ENCODE results near the gene EIF4E3. TPM values are rescaled to one million over a fixed set of nuclear protein-coding genes. Genes with fewer than 3 reads are reported as not detected.

EIF4E3 gene
- total RNA-seq, 2 experiments from 2014 or later, result 56.5 to 59.4 TPM

DNA sequence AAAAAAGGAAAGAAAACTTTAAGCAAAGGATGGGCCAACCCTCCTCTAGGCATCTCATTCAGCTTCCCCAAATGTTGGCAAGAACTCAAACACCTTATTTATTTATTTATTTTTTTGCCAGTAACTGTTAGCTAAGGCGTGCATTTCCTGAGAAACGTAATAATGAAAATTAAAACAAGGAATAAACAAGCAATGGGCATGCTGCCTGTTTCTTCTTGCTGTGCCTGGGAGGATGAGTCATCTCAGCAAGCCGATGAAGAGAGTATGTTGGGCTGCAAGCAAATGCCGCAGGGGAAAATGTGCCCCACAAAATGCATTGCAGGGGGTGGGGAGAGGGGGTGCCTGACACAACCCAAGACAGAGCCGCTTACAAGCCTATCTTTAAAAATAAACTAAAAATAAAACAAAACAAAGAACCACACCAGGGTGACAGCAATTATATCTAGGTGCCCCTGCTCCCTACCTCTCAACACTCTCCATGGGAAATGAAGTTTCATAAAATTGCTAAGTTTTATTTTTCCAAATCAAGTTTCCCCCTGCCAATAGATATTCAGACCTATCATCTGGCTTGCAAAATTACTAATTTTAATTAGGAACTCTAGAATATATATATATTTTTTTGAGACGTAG, 40.3 kb downstream of the EIF4E3 start:
- H3K27ac Mint-ChIP-seq, result no peak overlapping the region
- DNase-seq (no peak), ATAC-seq (no peak)
- CTCF ChIA-PET, result interaction anchor here (1.6 kb wide), 1 partner anchor 98 kb away, joined by 4 read pairs; no protein-coding TSS in a partner anchor
- POLR2A ChIA-PET, result no interaction called here
- no peaks in the 10 kb centered on the region for H3K9me3 Mint-ChIP-seq (ENCODE audit: insufficient read depth)
- no peak overlapping the region for H3K4me3 Mint-ChIP-seq
- H3K36me3 Mint-ChIP-seq (ENCODE audit: low read depth), result peaks cover 55% of the 10 kb centered on the region
- no peaks in the 10 kb centered on the region for H3K27me3 Mint-ChIP-seq (ENCODE audit: low read depth)
- peaks cover 33% of the 10 kb centered on the region for H3K4me1 Mint-ChIP-seq (ENCODE audit: low read depth)

- H3K9me3 Mint-ChIP-seq (ENCODE audit: insufficient read depth), result no peaks in the 10 kb centered on the region
- peaks cover 33% of the 10 kb centered on the region for H3K4me1 Mint-ChIP-seq (ENCODE audit: low read depth)
- H3K4me3 Mint-ChIP-seq, result no peak overlapping the region
- ChIA-PET POLR2A (interaction anchor here (0.6 to 0.7 kb wide), 2 partner anchors 18 to 377 kb away, joined by 3 to 4 read pairs; no protein-coding TSS in a partner anchor), CTCF (interaction anchor here (1.1 to 3.7 kb wide), 3 partner anchors 10 to 97 kb away, joined by 4 to 19 read pairs (median 4); no protein-coding TSS in a partner anchor)
- no peak for DNase-seq
- H3K36me3 Mint-ChIP-seq (ENCODE audit: low read depth), result peaks cover 50% of the 10 kb centered on the region
- H3K27ac Mint-ChIP-seq, result no peak overlapping the region
- no peaks in the 10 kb centered on the region for H3K27me3 Mint-ChIP-seq (ENCODE audit: low read depth)
- no peak for ATAC-seq
These were observed 41.0 kb downstream of the EIF4E3 start for GRCh38 chr3:71684046-71684756.

DNA sequence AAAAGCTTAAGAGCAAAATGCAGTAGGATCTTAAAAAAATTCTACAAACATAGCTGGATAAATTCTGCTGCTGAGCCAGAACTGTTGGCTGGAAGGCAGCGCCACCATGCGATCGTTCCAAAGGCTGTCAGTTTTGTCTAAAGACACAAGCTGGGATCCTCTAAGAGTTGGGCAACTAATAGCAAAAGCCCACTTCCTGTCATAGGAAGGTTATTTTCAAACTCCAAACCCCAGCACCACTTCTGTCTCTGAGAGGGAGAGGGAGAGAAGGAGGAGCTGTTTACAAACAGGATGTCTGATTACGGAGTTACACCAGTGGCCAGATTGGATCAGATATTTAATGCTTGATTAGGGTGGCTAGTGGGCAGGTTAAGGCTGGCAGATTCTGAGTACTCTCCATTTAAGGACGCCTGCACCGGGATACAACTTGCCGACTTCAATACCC, 44.0 kb downstream of the EIF4E3 start:
- peak overlapping the region; percentile 30 for H3K27ac Mint-ChIP-seq
- peaks cover 17% of the 10 kb centered on the region for H3K4me1 Mint-ChIP-seq (ENCODE audit: low read depth)
- no peak overlapping the region for H3K4me3 Mint-ChIP-seq
- CTCF ChIA-PET, result interaction anchor here (0.6 to 3.7 kb wide), 21 partner anchors 9 to 1150 kb away, joined by 3 to 19 read pairs (median 5); partner anchors contain the start of gene FOXP1
- peak; percentile 52 for DNase-seq
- H3K36me3 Mint-ChIP-seq (ENCODE audit: low read depth), result peaks cover 27% of the 10 kb centered on the region
- POLR2A ChIA-PET, result interaction anchor here (0.8 kb wide), 1 partner anchor 26 kb away, joined by 3 read pairs; no protein-coding TSS in a partner anchor
- H3K27me3 Mint-ChIP-seq (ENCODE audit: low read depth), result no peaks in the 10 kb centered on the region
- ATAC-seq, result peak; percentile 67
- no peaks in the 10 kb centered on the region for H3K9me3 Mint-ChIP-seq (ENCODE audit: insufficient read depth)

- POLR2A ChIA-PET, result no interaction called here
- no peak for DNase-seq
- no peaks in the 10 kb centered on the region for H3K27me3 Mint-ChIP-seq (ENCODE audit: low read depth)
- H3K9me3 Mint-ChIP-seq (ENCODE audit: insufficient read depth), result no peaks in the 10 kb centered on the region
- H3K27ac Mint-ChIP-seq, result no peak overlapping the region
- no peak overlapping the region for H3K4me3 Mint-ChIP-seq
- H3K4me1 Mint-ChIP-seq (ENCODE audit: low read depth), result peaks cover 13% of the 10 kb centered on the region
- peaks cover 30% of the 10 kb centered on the region for H3K36me3 Mint-ChIP-seq (ENCODE audit: low read depth)
- CTCF ChIA-PET, result interaction anchor here (0.6 to 3.7 kb wide), 16 partner anchors 8 to 1149 kb away, joined by 3 to 19 read pairs (median 6); partner anchors contain the start of gene FOXP1
- ATAC-seq, result no peak
These were observed 44.6 kb downstream of the EIF4E3 start for GRCh38 chr3:71680603-71681002.

DNA sequence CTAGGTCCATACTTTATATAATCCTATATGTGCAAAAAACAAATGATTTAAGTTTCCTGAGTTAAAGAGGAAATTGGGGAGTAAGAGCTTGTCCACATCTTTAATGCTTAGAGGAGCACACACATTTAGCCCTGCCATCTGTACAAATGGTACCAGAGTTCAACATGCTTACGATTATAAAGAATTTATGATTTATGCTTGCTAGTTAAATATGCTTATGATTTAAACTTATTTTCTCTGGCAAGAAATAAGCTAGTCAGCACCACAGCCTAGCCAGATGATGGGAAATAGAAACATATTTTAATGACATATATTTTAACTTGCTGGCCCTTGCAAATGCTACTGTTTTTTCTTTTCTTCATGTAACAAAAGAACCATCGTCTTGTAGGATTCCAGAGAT, 48.3 kb downstream of the EIF4E3 start:
- no peak for DNase-seq
- peaks cover 9% of the 10 kb centered on the region for H3K4me1 Mint-ChIP-seq (ENCODE audit: low read depth)
- no peaks in the 10 kb centered on the region for H3K27me3 Mint-ChIP-seq (ENCODE audit: low read depth)
- CTCF ChIA-PET, result no interaction called here
- no peak for ATAC-seq
- no peaks in the 10 kb centered on the region for H3K9me3 Mint-ChIP-seq (ENCODE audit: insufficient read depth)
- peaks cover 16% of the 10 kb centered on the region for H3K36me3 Mint-ChIP-seq (ENCODE audit: low read depth)
- no peak overlapping the region for H3K27ac Mint-ChIP-seq
- POLR2A ChIA-PET, result no interaction called here
- no peak overlapping the region for H3K4me3 Mint-ChIP-seq

- DNase-seq (no peak), ATAC-seq (no peak)
- ChIA-PET POLR2A (no interaction called here), CTCF (interaction anchor here (1.2 kb wide), 1 partner anchor 202 kb away, joined by 3 read pairs; no protein-coding TSS in a partner anchor)
- Mint-ChIP-seq H3K27me3 (ENCODE audit: low read depth) (no peaks in the 10 kb centered on the region), H3K27ac (no peak overlapping the region), H3K4me1 (ENCODE audit: low read depth) (no peaks in the 10 kb centered on the region), H3K4me3 (no peak overlapping the region), H3K9me3 (ENCODE audit: insufficient read depth) (no peaks in the 10 kb centered on the region), H3K36me3 (ENCODE audit: low read depth) (peaks cover 7% of the 10 kb centered on the region)
These were observed 51.7 kb downstream of the EIF4E3 start for GRCh38 chr3:71673486-71673885.

DNA sequence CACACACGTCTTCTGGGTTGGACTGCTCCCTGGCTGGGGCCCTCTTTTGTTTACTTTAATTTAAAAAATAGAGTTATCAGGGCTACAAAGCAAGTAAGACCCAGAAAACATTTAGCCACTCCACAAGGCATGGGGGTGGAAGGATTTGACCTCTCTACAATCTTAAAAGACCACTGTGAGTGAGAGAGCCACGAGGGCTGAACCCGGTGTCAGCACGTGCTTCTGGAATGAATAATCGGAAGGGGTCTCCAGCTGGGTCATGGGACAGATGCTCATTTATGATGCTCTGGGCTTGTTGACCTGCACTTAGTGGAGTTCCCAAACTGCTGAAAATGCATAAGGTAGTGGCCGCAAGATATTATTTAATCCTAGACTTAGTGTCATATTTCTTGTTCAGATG, 52.4 kb downstream of the EIF4E3 start:
- no peaks in the 10 kb centered on the region for H3K27me3 Mint-ChIP-seq (ENCODE audit: low read depth)
- H3K4me1 Mint-ChIP-seq (ENCODE audit: low read depth), result no peaks in the 10 kb centered on the region
- no peak for ATAC-seq
- no peak overlapping the region for H3K4me3 Mint-ChIP-seq
- CTCF ChIA-PET, result interaction anchor here (1.2 to 1.3 kb wide), 2 partner anchors 8 to 202 kb away, joined by 3 read pairs; no protein-coding TSS in a partner anchor
- H3K9me3 Mint-ChIP-seq (ENCODE audit: insufficient read depth), result peaks cover 4% of the 10 kb centered on the region
- POLR2A ChIA-PET, result no interaction called here
- no peak for DNase-seq
- H3K36me3 Mint-ChIP-seq (ENCODE audit: low read depth), result peaks cover 7% of the 10 kb centered on the region
- no peak overlapping the region for H3K27ac Mint-ChIP-seq

GRCh38 chr3:71672340-71672739, 52.9 kb downstream of the EIF4E3 start:
- no peak for DNase-seq
- ATAC-seq, result no peak
- peaks cover 6% of the 10 kb centered on the region for H3K9me3 Mint-ChIP-seq (ENCODE audit: insufficient read depth)
- H3K4me3 Mint-ChIP-seq, result no peak overlapping the region
- ChIA-PET CTCF (interaction anchor here (1.3 kb wide), 1 partner anchor 9 kb away, joined by 3 read pairs; no protein-coding TSS in a partner anchor), POLR2A (no interaction called here)
- no peak overlapping the region for H3K27ac Mint-ChIP-seq
- peaks cover 7% of the 10 kb centered on the region for H3K36me3 Mint-ChIP-seq (ENCODE audit: low read depth)
- no peaks in the 10 kb centered on the region for H3K27me3 Mint-ChIP-seq (ENCODE audit: low read depth)
- H3K4me1 Mint-ChIP-seq (ENCODE audit: low read depth), result no peaks in the 10 kb centered on the region

DNA sequence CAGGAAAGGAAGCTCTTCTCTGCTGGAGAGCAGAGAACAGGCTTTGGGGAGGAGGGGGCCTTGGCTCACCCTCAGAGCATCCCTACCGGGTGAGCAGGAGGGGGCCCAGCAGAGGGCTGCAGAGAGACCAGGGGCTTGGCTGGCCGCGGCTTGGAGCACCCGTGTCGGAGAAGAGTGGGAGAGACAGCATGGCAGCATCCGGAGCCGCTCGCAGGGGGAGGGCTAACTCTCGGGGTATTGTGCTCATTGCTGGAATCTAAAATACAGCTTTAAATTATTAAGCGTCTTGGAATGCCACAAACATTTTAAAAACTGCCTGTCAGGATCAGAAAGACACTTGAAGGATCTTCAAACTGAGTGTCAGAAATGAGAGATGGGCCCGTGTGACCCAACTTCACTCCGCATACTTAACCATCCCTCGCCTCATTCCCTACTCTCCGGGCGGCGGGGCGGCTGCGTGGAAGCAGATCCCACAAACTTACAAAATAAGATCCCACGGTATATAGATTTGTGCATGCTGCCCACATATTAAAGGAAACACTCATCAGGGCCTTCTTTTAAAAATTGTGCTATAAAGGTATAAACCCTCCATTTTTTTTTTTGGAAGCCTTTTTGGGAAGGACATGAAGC, 53.9 kb downstream of the EIF4E3 start:
- ATAC-seq, result no peak
- H3K27ac Mint-ChIP-seq, result no peak overlapping the region

DNA sequence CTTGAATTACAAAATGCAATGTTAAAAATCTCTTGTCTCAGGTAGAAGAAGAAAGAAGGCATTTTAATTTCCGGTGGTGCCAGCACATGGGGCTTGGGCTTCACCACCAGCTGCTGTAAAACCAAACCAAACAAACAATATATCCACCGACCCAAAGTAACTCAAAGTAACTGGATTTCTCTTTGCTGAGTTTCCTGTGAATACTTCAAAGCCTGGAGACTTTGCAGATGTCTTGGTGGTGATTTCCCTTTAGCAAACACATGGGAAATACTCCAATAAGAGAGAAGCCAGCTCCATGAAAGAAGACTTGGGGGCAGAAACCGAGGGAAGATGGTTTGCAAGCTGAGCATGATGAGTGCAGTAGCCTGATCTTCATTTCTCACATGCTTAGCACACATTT, 62.6 kb downstream of the EIF4E3 start:
- Mint-ChIP-seq H3K9me3 (ENCODE audit: insufficient read depth) (peaks cover 14% of the 10 kb centered on the region), H3K4me1 (ENCODE audit: low read depth) (peaks cover 20% of the 10 kb centered on the region), H3K27ac (no peak overlapping the region), H3K36me3 (ENCODE audit: low read depth) (peaks cover 12% of the 10 kb centered on the region), H3K27me3 (ENCODE audit: low read depth) (no peaks in the 10 kb centered on the region), H3K4me3 (no peak overlapping the region)
- ATAC-seq (no peak), DNase-seq (no peak)
- POLR2A ChIA-PET, result interaction anchor here (0.6 kb wide), 1 partner anchor 29 kb away, joined by 4 read pairs; no protein-coding TSS in a partner anchor
- CTCF ChIA-PET, result interaction anchor here (0.8 to 1.5 kb wide), 5 partner anchors 9 to 77 kb away, joined by 3 to 6 read pairs (median 3); no protein-coding TSS in a partner anchor

More for the DNA sequence above, 53.9 kb downstream of the EIF4E3 start:
- Mint-ChIP-seq H3K4me1 (ENCODE audit: low read depth) (no peaks in the 10 kb centered on the region), H3K36me3 (ENCODE audit: low read depth) (peaks cover 8% of the 10 kb centered on the region), H3K27me3 (ENCODE audit: low read depth) (no peaks in the 10 kb centered on the region), H3K9me3 (ENCODE audit: insufficient read depth) (peaks cover 7% of the 10 kb centered on the region), H3K4me3 (no peak overlapping the region)
- DNase-seq, result no peak
- ChIA-PET POLR2A (no interaction called here), CTCF (no interaction called here)

DNA sequence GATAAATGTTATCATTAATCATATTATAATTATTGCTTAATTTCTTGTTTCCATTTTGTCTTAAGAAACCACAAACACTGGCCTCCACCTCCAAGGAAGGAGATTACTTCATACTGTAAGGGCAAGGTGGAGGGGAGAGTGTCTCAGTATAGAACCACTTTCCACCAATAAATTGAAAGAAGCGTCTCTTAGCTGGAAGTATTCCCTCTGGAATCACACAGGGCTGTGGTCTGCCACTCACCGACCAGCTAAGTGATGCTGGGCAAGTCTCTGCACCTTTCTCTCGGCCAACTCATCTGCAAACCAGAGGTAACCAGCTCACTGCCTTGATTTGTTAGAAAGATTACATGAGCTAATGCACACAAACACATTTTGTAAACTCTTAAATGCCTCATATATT, 63.1 kb downstream of the EIF4E3 start:
- DNase-seq, result no peak
- no peak for ATAC-seq
- peaks cover 14% of the 10 kb centered on the region for H3K9me3 Mint-ChIP-seq (ENCODE audit: insufficient read depth)
- no peaks in the 10 kb centered on the region for H3K27me3 Mint-ChIP-seq (ENCODE audit: low read depth)
- H3K4me1 Mint-ChIP-seq (ENCODE audit: low read depth), result peaks cover 20% of the 10 kb centered on the region
- no peak overlapping the region for H3K27ac Mint-ChIP-seq
- H3K4me3 Mint-ChIP-seq, result no peak overlapping the region
- POLR2A ChIA-PET, result no interaction called here
- H3K36me3 Mint-ChIP-seq (ENCODE audit: low read depth), result peaks cover 12% of the 10 kb centered on the region
- CTCF ChIA-PET, result interaction anchor here (0.8 to 1.5 kb wide), 4 partner anchors 8 to 76 kb away, joined by 3 to 6 read pairs (median 4); no protein-coding TSS in a partner anchor

Measured in activated CD8-positive, alpha-beta T cell treated with anti-CD3 and anti-CD28 coated beads, Interleukin-2, amount 10 ng/mL, durations not matched to agents 7 days and 5 days (primary cell).